Left kidney (tissue), 8 donors: Measurements from ENCODE around the gene DYNC1LI1. TPM values are rescaled to one million over a fixed set of nuclear protein-coding genes. Genes with fewer than 3 reads are reported as not detected.

Experiments used
- DNase-seq: peaks from one replicate; pipeline ENCODE4 v3.0.0-alpha.2; 2013
- long read RNA-seq, 8 donors: transcript quantifications; one replicate each; lab custom pipeline, GENCODE V29; 2026
- polyA plus RNA-seq: library from polyadenylated mRNA; unstranded; fragments of 120-200 nt; gene quantifications from one replicate; pipeline ENCODE4 v1.2.1, GENCODE V29; 2013; ENCODE audit not compliant: insufficient read length

DYNC1LI1 gene
- 38.2 TPM for polyA plus RNA-seq
- long read RNA-seq, donor 1, transcript DYNC1LI1-201 (13 exons, 2,504 nt): minor isoform, 6 of 19 reads
- long read RNA-seq, donor 1, transcript DYNC1LI1-207 (3 exons, 814 nt): major isoform, 8 of 19 reads
- long read RNA-seq, donor 1, partial matches to known transcripts: 5 of 19 reads
- long read RNA-seq, donor 1, other reads (novel, unspliced or antisense): 0 of 19 reads
- long read RNA-seq, donor 2, transcript DYNC1LI1-201 (13 exons, 2,504 nt): major isoform, 5 of 9 reads
- long read RNA-seq, donor 2, partial matches to known transcripts: 0 of 9 reads
- long read RNA-seq, donor 2, other reads (novel, unspliced or antisense): 0 of 9 reads
- long read RNA-seq, donor 3, transcript DYNC1LI1-201 (13 exons, 2,504 nt): major isoform, 6 of 22 reads
- long read RNA-seq, donor 3, transcript DYNC1LI1-207 (3 exons, 814 nt): minor isoform, 5 of 22 reads
- long read RNA-seq, donor 3, partial matches to known transcripts: 11 of 22 reads
- long read RNA-seq, donor 3, other reads (novel, unspliced or antisense): 0 of 22 reads
- long read RNA-seq, donor 4, partial matches to known transcripts: 0 of 2 reads
- long read RNA-seq, donor 4, other reads (novel, unspliced or antisense): 0 of 2 reads
- long read RNA-seq, donor 5, transcript DYNC1LI1-201 (13 exons, 2,504 nt): major isoform, 17 of 48 reads
- long read RNA-seq, donor 5, transcript DYNC1LI1-207 (3 exons, 814 nt): minor isoform, 6 of 48 reads
- long read RNA-seq, donor 5, partial matches to known transcripts: 25 of 48 reads
- long read RNA-seq, donor 5, other reads (novel, unspliced or antisense): 0 of 48 reads
- long read RNA-seq, donor 6, transcript DYNC1LI1-201 (13 exons, 2,504 nt): minor isoform, 5 of 24 reads
- long read RNA-seq, donor 6, transcript DYNC1LI1-207 (3 exons, 814 nt): major isoform, 6 of 24 reads
- long read RNA-seq, donor 6, partial matches to known transcripts: 13 of 24 reads
- long read RNA-seq, donor 6, other reads (novel, unspliced or antisense): 0 of 24 reads
- long read RNA-seq, donor 7, transcript DYNC1LI1-207 (3 exons, 814 nt): major isoform, 11 of 28 reads
- long read RNA-seq, donor 7, transcript DYNC1LI1-201 (13 exons, 2,504 nt): minor isoform, 9 of 28 reads
- long read RNA-seq, donor 7, partial matches to known transcripts: 8 of 28 reads
- long read RNA-seq, donor 7, other reads (novel, unspliced or antisense): 0 of 28 reads
- long read RNA-seq, donor 8, partial matches to known transcripts: 0 of 5 reads
- long read RNA-seq, donor 8, other reads (novel, unspliced or antisense): 0 of 5 reads

GRCh38 chr3:32570421-32571191 is at the start of gene DYNC1LI1:
TSS of gene DYNC1LI1 (minus strand) at chr3:32570858. CDS start at chr3:32570770, 88 bp downstream.
- DNase-seq: peak; percentile 95

GRCh38 chr3:32619395-32619794 is 48.7 kb upstream of the DYNC1LI1 start:
- no peak for DNase-seq

GRCh38 chr3:32616267-32616962 is 45.8 kb upstream of the DYNC1LI1 start:
- no peak for DNase-seq

GRCh38 chr3:32614956-32615355 is 44.3 kb upstream of the DYNC1LI1 start:
- no peak for DNase-seq

- DNase-seq: no peak
Measured at GRCh38 chr3:32613183-32613582, 42.5 kb upstream of the DYNC1LI1 start.

GRCh38 chr3:32612547-32612946 is 41.9 kb upstream of the DYNC1LI1 start:
- DNase-seq: no peak

GRCh38 chr3:32607522-32607921 is 36.9 kb upstream of the DYNC1LI1 start:
- no peak for DNase-seq

GRCh38 chr3:32606960-32607359 is 36.3 kb upstream of the DYNC1LI1 start:
- DNase-seq: no peak

- no peak for DNase-seq
Measured at GRCh38 chr3:32606277-32606676, 35.6 kb upstream of the DYNC1LI1 start.

- no peak for DNase-seq
Measured at GRCh38 chr3:32603064-32603463, 32.4 kb upstream of the DYNC1LI1 start.

- DNase-seq: no peak
Measured at GRCh38 chr3:32602206-32602605, 31.5 kb upstream of the DYNC1LI1 start.

GRCh38 chr3:32601722-32602121 is 31.1 kb upstream of the DYNC1LI1 start:
- no peak for DNase-seq

GRCh38 chr3:32597656-32598055 is 27.0 kb upstream of the DYNC1LI1 start:
- DNase-seq: no peak

GRCh38 chr3:32596909-32597369 is 26.3 kb upstream of the DYNC1LI1 start:
- peak; percentile 68 for DNase-seq

- no peak for DNase-seq
Measured at GRCh38 chr3:32596282-32596908, 25.7 kb upstream of the DYNC1LI1 start.

GRCh38 chr3:32595323-32595722 is 24.7 kb upstream of the DYNC1LI1 start:
- no peak for DNase-seq

GRCh38 chr3:32593903-32594525 is 23.4 kb upstream of the DYNC1LI1 start:
- no peak for DNase-seq

GRCh38 chr3:32592696-32593353 is 22.2 kb upstream of the DYNC1LI1 start:
- DNase-seq: no peak

- no peak for DNase-seq
Measured at GRCh38 chr3:32592011-32592410, 21.4 kb upstream of the DYNC1LI1 start.
